Thyroid gland (tissue), 4 donors: ENCODE data around the gene NXPE3.

Source experiments
- POLR2A ChIP-seq, 2 donors: fragments of 450-650 bp; IDR thresholded peaks; one replicate each; pipeline ENCODE4 v1.6.1; 2017; ENCODE audit warnings: antibody characterized with exemption in 2 of 2, mild to moderate bottlenecking in 2 of 2, moderate library complexity in 1 of 2
- TF ChIP-seq, protein P1 (sequence below), 6 experiments: fragments of 200-600 bp in 3 of 6; fragments of 450-650 bp in 3 of 6; sonication (generic) in 3 of 6; IDR thresholded peaks; one replicate each; pipeline ENCODE4 v1.5.1; 2016 to 2019; ENCODE audit warnings: antibody characterized with exemption in 6 of 6, mild to moderate bottlenecking in 2 of 6, inconsistent platforms in 1 of 6, moderate library complexity in 1 of 6

DNA sequence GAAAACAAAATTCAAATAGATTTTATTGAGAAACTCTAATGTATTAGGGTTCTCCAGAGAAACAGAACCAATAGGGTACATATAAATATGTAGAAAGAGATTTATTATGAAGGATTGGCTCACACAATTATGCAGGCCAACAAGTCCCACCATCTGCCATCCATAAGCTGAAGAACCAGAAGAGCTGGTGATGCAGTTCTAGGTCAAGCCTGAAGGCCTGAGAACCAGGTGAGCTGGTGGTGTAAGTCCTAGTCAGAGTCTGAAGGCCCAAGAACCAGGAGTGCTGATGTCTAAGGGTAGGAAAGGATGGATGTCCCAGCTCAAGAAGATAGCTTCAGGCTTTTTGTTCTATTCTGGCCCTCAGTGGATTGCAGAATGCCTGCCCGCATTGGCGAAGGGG, 67.7 kb downstream of the NXPE3 start:
- TF ChIP-seq, protein P1, sequence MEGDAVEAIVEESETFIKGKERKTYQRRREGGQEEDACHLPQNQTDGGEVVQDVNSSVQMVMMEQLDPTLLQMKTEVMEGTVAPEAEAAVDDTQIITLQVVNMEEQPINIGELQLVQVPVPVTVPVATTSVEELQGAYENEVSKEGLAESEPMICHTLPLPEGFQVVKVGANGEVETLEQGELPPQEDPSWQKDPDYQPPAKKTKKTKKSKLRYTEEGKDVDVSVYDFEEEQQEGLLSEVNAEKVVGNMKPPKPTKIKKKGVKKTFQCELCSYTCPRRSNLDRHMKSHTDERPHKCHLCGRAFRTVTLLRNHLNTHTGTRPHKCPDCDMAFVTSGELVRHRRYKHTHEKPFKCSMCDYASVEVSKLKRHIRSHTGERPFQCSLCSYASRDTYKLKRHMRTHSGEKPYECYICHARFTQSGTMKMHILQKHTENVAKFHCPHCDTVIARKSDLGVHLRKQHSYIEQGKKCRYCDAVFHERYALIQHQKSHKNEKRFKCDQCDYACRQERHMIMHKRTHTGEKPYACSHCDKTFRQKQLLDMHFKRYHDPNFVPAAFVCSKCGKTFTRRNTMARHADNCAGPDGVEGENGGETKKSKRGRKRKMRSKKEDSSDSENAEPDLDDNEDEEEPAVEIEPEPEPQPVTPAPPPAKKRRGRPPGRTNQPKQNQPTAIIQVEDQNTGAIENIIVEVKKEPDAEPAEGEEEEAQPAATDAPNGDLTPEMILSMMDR (IDR thresholded peaks at IDR 0.05): no peak
- TF ChIP-seq POLR2A (IDR thresholded peaks at IDR 0.05): no peak
